HG03060 (cell line): ENCODE data around the gene KCTD19.

Experiments used
- ATAC-seq: cut with Tn5 transposase; IDR thresholded peaks from one replicate; pipeline ENCODE4 v1.9.1; 2021; ENCODE audit warnings: low read depth, moderate number of reproducible peaks; ENCODE audit not compliant: unreplicated experiment

KCTD19 gene

DNA sequence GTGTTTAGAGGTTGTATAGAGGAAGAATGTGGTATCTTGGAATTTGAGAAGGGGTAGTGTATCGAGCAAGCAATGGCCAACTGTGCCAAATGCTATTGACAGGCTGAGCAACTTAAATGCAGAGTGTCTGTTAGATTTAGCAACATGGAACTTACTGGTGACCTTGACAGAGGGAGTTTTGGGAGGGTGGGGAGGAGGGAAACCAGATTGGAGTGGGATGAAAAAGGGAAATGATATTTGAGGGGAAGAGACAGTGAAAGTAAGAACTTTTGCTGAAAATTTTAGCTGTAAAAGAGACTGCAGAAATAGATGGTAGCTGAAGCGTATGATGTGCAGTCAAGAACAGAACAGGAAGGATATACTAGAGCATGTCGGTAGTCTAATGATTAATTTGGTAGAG is 1.2 kb upstream of the KCTD19 start:
- no peak for ATAC-seq

DNA sequence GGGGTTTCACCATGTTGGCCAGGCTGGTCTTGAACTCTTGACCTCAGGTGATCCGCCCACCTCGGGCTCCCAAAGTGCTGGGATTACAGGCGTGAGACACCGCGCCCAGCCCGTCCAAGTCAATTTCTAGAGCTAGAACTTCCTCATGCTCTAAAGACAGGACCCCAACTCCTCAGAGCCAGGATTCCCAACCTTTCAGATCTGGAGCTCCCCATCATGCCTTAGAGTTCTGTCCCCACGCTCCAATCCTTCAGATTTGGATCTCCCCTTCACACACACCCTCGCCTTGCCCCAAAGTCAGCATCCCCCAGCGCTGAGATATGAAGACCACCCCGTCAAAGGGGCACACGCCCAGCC is 448 bp downstream of the KCTD19 start:
- ATAC-seq: no peak

DNA sequence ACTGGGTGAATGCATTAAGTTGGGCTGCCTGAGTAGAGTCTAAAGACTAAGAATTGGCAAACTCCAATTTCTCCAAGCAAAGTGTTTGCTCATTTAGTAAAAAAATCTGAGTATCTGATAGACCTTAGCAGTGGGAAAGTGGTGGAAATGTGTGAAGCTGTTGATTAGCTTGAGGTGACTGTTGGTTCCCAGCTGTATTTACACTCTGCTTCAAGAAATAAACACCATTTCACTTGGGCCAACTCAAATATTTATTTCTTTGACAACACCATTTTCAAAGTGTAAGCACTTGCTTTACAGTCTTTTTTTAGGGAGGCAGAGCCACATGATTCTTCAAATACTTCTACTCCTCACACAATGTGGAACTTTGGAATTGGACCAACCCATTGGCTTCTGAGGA is 8.7 kb downstream of the KCTD19 start:
- no peak for ATAC-seq

GRCh38 chr16:67312719-67313118 is 13.8 kb downstream of the KCTD19 start:
- no peak for ATAC-seq

DNA sequence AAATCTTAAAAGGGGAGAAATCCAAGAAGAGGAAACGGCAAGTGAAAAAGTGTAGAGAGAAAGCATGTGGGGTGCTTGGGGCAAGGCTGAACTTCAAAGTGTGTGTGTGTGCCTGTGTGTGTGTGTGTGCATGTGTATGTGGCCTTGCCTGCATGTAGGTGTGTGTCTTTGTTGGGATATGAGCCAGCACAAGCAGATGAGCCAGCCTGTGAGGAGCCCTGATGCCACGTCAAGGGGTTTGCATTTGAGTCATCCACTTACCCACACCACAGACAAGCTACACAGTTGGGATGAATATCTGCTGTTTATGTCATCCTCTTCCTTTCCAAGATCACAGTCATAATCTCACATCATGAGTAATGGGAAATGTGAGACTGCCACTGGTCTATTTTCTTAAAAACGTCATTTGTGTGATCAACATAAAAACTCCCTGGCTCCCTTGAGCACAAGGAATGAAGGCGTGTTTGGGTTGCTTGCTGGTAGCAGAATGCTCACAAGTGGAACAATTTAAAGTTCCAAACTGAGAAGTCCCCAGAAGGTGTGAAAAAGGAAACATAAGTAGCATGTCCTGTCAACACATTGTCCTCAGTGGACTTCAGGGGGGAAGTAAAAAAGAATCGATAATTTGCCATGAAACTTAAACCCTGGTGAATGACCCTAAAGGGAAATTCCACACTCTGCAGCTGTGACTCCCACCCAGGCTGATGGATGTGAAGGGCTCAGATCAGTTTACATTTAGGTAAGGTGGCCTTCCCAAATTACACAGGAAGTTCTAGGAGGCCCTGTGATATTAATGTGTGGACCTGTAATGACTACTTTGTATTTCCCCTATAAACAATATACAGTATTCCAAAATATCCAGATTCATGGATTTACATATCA is 14.7 kb downstream of the KCTD19 start:
- ATAC-seq: peak; percentile 67

DNA sequence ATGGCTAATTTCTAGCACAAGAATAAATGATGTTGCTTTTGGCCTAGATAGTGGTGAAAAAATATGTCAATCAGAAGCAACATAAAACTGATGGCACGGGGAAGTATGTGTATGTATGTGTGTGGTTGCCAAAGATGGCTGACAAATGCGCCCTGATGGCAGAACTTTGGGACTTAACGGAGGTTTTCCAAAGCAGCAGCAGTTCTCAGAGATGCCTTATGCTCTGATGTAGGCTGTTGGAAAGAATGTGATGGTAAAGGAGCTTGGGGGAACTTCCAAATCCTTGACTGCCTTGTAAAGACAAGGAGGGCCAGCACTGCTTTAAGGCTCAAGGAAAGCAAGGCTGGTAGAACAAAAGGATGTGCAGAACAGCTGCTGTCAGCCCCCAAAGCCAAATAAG is 16.0 kb downstream of the KCTD19 start:
- ATAC-seq: no peak

DNA sequence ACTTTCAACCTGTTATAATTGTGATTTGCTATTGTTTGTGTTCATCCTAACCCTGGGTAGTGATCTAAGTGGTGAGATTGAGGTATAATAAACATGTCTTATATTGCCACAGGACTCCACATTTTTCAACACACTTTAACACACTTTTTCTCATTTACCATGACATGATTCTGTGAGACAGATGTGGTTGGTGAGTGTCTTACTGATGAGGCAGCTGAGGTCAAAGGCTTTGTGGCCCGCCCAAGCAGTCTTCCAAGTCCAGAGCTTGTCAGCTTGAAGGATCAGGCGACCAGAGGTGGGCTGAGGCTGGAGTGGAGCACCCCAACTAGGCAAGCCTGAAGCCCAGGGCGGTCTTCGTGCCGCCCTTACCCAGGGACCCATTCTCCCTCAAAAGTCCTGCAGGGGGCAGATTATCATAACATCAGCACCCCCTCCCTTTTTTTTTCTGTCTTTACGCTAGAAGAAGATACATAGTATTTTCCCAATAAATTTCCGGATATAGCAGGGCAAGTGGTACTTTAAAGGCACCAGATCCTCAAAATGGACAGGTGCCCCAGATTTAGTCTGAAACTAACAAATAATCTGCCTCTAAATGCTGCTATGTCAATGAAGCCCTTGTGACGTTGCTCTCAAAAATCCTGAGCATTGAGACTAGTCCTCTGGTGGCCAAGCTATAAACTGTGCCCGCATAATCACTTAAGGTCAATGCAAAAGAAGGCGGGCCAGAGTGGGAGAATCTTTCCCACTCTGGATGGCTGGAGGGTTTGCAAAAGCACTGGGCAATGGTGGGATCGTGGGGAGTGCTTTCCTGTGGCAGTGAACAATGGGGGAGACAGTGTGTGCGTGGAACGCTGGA is 21.1 kb downstream of the KCTD19 start:
- no peak for ATAC-seq

GRCh38 chr16:67304020-67304419 is 22.5 kb downstream of the KCTD19 start:
- no peak for ATAC-seq

GRCh38 chr16:67302970-67303369 is 23.6 kb downstream of the KCTD19 start:
- no peak for ATAC-seq

DNA sequence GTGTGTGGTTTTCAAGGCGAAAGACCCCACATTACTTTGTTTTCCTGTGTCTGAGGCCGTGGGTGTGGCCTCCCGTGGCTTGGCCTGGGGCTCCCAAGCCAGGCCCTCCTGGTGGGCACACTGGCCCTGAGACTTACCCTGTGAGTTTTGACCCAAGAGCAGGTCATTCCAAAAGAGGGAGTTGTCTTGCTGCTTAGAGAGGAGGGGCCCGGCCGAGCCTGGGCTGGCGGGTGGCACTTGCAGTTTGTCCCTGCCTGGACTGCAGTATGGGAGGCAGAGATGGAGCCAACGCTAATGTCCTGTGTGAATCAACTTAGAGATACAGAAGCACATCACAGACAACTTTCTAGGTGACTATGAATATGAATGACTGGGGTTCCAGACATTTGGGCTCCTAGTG is 24.5 kb downstream of the KCTD19 start:
- ATAC-seq: no peak

GRCh38 chr16:67301080-67301782 is 25.3 kb downstream of the KCTD19 start:
- no peak for ATAC-seq

GRCh38 chr16:67299269-67299668 is 27.3 kb downstream of the KCTD19 start:
- no peak for ATAC-seq

- ATAC-seq: no peak
Observed at GRCh38 chr16:67298277-67298676, 28.3 kb downstream of the KCTD19 start.

- ATAC-seq: no peak
Observed at GRCh38 chr16:67296420-67296819, 30.1 kb downstream of the KCTD19 start.

DNA sequence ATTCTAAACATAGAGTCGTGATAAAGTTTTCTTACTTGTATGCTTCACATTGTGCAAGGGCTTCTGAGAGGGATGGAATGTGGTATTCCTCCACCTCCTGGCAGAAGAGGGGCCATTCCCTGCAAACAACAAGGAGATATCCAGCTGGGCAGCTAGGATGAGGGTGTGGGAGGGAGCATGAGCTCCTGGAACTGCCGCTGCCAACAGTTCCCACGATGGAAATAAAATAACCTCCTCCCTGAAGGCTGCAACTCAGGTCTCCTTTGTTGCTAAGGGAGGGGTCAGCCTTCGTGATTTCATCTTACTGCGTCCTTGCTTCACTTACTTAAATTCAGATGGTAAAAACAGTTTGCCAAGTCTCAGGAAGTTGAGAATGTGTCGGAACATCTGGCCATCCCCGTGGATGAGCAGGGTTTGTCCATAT is 31.6 kb downstream of the KCTD19 start:
- ATAC-seq: no peak

- ATAC-seq: no peak
Observed at GRCh38 chr16:67294171-67294757, 32.3 kb downstream of the KCTD19 start.

DNA sequence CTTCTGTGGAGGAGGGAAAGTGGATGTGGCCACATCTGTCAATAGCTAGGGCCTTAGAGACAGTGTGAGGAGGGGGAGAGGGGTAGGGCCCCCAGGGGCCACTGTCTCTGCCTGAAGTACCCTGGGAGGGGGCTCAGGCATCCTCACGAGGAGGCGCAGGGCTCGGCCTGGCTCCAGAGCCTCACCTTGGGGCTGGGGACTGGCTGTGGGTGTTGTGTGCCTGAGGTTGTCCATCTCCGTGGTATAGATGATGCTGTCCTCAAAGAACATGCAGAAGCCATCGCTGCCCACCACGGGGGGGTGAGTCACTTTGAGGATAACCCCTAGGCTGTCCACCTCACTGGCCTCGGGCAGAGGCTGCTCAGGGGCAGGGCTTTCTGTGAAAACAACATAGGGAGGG is 35.1 kb downstream of the KCTD19 start:
- ATAC-seq: no peak

DNA sequence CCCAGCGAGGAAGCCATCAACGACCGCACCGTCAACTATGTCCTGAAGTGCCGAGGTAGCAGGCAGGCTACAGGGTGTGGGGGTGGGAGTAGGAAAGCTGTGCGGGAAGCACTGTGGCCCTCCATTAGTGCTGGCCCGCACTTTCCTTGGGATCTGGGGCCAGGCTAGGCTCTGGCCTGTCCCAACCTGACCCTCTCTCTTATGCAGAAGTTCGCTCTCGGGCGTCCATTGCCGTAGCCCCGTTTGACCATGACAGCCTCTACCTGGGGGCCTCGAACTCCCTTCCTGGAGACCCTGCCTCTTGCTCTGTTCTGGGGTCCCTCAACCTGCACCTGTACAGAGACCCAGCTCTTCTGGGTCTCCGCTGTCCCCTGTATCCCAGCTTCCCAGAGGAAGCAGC is 38.6 kb downstream of the KCTD19 start:
- ATAC-seq: no peak

GRCh38 chr16:67286441-67287235 is 39.9 kb downstream of the KCTD19 start:
- no peak for ATAC-seq
